HG02678 (cell line): ENCODE measurements around the gene SEC14L6.
"Not testable (repeated sequence)": the region's sequence is repeated elsewhere in the genome, so short reads cannot be mapped to it uniquely, and the experiment has no call there.

Source experiments
- ATAC-seq: cut with Tn5 transposase; IDR thresholded peaks from one replicate; pipeline ENCODE4 v1.9.1; 2021; ENCODE audit warnings: mild to moderate bottlenecking, moderate library complexity; ENCODE audit not compliant: unreplicated experiment

Gene SEC14L6

DNA sequence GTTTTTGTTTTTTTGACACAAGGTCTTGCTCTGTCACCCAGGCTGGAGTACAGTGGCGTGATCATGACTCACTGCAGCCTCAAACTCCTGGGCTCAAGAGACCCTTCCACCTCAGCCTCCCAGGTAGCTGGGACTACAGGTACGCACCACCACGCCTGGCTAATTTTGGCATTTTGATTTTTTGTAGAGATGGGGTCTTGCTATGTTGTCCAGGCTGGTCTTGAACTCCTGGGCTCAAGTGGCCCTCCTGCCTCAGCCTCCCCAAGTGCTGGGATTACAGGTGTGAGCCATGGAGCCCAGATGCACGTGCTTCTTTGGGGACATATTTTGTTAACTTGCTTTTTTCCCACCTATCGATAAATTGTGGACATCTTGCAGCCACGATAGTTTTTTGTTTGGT, 20.7 kb upstream of the SEC14L6 start:
- ATAC-seq: not testable (repeated sequence)

DNA sequence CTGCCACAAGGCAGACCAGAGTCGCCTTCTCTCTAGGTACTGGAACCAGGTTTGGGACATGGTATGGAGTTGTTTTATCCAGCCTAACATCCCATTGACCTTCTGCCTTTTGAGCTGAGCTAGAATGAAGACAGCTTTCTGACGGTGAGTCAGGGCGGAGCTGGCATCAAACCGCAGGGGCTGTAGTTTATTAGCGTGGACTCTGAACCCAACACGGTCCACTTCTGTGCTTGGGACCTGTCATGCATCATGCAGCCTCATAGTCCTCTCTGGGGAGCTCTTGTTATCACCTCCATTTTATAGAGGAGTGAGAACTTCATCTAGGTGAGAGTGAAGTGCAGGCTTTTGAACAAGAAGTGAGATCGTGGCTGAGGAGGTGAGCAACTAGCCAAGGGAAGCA, 19.6 kb upstream of the SEC14L6 start:
- no peak for ATAC-seq

DNA sequence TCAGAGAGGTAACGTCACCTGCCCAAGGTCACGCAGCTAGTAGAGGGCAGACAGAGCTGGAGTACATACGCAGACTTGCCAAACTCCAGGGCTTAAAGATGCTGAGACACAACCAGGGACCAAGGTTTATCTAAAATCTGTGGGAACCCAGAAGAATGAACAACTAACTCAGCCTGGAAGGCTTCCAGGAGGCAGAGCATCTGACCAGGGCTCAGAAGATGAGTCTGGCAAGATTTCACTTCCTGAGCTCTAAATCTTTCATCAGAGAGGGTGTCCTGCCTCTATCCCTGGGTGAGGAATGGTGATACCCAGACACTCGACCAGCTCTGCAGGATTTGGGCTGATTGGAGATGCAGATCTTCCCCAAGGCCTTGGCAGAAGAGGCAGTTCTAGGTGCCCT, 18.8 kb upstream of the SEC14L6 start:
- no peak for ATAC-seq

DNA sequence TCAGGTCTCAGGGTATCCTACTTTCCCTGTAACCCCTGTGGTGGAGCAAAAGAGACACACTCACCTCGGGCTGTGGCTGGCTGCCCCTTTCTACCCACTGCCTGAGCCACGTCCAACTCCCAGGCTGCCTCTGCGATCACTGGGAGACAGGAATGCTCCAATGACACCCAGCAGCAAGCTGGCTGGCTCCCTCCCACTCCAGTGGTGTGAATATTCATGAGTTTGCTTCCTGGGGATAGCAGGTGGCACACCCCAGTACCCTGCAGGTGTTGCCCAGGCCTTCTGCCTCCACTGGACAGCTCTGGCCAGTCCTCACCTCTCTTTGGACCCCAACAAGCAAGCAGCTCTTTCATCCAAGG, 18.2 kb upstream of the SEC14L6 start:
- ATAC-seq: no peak

DNA sequence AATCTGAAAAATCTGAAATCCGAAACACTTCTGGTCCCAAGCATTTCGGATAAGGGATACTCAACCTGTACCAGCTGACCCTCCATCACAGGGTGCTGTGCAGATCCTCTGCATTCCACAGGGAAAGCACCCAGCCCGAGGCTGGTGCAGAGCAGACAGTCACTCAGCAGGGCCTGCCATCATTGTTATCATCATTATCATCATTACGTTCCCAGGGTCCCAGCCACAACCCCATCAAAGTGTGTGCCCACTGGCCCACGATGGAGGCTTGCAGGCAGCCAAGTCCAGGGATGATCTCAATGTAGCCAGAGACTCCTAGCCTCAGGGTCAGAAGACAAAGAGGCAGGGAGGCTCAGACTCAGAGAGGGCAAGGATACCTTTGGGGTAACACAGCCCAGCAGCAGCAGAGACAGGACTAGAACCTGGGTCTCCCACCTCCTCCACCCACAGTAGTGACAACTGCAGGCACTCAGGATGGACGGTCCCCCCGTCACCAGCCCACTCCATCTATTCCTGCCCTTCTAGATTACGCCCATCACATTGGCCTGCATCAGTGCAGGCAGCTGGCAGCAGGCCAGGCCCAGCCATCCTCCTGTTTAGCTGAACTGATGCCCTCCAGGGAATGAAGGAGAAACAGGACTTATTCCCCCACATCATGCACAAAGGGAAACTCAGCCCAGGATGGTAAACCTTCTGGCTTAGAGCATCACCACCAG, 17.7 kb upstream of the SEC14L6 start:
- no peak for ATAC-seq

DNA sequence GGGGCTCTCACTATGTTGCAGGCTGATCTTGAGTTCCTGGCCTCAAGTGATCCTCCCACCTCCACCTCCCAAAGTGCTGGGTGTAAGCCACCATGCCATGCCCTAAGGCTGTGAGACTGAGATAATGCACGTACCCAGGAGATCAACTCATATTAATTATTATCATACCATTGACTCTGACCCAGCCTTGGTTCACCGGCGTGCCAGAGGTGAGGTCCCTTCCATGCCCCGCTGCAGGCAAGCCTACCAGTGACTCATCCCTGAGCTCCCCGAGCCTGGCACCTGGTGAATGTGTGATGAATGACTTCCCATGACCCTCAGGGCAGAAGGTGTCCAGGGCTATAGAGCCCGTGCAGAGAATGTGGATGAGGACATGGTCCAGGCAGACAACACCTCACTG, 15.8 kb upstream of the SEC14L6 start:
- ATAC-seq: no peak

DNA sequence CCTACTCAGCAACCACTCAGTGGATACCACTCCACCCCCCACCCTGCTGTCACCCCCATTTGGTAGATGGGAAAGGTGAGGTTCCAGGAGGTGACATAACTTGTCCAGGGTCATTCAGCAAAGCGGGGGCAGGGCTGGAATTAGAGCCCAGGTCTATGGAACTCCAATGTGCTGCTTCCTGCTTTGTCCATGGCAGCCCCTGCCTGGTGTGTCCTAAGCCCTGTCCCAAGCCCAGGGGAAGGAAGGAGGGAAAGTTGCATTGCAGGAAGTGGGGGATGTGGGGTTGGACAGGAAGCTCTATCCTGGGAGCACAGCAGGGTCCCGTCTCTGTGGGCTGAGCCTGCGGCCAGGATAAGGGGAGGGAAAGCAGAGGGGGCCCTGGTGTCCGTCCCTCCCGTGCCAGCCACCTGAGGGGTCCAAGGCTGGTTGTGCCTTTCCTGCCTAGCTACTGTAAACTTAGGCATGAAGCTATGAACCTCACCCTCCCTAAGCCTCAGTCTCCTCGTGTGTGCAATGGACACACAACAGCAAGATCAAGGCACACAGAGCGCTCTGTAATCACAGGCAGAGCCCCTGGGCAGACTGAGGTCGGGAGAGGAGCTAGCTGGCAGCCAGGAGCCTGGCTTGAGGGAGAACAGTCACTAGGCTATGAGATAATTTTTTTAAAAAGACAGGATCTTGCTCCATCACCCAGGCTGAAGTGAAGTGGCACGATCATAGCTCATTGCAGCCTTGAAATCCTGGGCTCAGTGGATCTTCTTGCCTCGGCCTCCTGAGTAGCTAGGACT, 15.1 kb upstream of the SEC14L6 start:
- no peak for ATAC-seq

DNA sequence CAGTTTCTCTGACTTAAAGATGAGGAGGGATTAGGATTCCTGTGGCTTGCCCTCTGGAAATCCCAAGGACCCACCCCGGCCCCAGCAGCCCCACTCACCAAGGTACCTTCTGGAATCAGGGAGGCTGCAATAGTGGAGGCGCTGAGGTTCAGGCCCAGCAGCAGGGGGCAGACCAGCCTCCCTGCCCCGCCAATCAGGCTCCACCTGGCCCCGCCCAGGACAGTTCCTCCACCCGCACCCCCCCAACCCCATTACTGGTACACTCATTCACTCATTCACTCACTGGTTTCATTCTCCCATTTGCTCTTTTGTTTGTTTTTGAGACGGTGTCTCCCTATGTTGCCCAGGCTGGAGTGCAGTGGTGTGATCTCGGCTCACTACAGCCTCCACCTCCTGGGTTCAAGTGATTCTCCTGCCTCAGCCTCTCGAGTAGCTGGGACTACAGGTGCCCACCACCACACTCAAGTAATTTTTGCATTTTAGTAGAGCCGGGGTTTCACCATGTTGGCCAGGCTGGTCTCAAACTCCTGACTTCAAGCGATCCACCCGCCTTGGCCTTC, 14.2 kb upstream of the SEC14L6 start:
- not testable (repeated sequence) for ATAC-seq

DNA sequence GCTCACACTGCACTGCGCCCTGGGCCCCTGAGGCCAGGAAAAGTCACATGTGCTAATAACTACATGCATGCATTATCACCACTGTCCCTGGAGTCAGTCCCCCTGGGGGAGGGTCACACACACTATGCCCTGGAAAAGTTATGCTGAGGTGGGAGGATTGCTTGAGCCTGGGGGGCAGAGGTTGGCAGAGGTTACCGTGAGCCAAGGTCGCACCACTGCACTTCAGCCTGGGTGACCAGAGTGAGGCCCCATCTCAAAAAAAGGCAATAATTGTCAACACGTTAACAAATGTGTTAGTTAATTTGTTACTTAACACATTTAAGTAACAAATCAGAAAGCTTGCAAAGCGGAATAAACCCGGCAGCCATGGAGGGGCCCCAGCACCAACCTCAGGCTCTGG, 13.3 kb upstream of the SEC14L6 start:
- no peak for ATAC-seq

DNA sequence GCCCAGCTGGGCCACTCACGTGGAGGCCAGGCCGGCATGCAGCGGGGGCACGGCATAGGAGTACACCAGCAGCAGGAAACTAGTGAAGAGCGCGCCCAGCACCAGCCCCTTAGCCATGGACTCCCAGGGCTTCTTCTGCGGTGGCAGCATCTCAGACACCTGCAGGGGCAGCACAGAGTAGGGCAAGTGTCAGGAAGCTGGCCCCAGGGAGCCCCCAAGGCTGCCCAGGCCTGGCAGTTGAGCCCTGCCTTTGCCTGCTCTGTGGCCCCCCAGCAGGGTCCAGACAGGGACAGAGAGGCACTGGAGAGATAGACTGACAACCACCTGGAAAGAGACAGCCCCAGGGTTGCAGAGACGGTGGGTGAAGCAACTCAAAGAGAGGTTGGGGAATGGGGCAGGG, 10.7 kb upstream of the SEC14L6 start:
- ATAC-seq: no peak

DNA sequence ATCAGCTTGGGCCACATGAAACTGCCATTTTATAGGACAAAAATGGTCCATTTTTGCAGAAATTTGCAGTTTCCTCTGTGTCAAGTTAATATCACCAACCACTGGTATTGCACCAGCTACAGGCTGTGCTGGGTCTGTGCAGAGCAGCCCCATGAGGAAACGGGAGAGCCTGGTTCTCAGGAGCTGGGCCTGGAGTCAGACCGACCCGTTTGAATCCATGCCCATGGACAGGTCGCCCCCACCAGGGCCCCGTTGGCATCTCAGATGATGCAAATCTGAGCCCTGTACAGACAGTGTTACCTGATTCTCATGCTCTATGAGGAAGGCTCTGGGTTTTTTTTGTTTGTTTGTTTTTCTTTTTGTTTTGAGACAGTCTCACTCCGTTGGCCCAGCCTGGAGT, 9.8 kb upstream of the SEC14L6 start:
- no peak for ATAC-seq

DNA sequence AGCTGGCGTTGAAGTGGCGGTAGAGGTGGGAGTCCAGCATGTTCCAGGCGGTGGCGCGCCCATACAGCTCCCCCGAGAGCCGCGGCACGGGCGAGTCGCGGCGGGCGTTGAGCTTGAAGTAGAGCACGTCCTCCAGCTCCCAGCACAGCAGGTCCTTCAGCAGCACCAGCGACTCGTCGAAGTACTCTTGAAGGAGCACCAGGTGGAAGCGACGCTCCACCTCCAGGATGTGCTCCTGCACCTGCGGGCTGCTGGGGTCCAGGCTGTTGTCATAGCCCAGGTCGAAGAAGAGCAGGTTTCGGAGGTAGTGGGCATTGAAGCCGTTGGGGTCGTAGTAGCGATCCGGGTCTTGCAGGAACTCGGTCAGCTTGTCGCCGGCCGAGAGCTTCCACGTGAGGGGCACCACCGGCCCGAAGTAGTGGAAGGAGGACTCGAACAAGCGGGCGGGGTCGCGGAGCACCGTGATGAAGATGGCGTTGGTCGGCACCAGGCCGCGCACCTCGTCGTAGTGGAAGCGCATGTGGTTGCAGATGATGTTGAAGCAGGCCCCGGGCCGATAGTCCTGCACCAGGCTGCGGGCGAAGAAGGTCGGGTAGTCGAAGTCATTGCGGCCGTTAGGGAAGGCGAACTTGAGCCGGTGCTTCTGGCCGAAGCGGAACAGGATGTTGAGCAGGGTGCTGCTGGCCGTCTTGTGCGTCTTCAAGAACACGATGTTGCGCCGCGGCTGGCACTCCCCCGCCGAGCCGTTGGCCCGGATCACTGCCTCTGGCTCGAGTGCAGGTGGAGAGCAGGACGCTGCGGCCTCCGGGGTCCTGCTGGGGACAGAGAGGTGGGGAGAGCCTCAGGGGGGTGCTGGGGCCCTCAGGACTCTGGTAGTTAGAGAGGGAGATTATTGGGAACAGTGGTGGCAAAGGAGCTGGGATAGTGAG, 9.0 kb upstream of the SEC14L6 start:
- no peak for ATAC-seq

DNA sequence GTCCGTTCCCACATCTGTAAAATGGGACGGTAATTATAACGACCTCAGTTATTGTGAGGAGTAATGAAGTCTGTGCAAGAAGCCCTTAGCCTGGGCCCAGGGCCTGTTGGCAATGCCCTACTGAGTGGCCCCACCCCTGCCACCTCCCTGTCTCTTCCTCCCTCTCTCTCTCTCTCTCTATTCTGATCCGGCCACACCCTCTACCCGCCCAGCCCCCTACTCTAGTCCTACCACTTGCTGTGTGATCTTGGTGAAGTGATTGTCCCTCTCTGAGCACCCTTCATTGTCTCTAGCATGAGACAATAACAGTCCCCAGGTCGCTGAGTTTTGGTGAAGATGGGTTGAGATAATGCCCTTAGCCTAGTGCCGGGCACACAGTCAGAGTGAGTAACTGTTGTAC, 7.4 kb upstream of the SEC14L6 start:
- no peak for ATAC-seq

DNA sequence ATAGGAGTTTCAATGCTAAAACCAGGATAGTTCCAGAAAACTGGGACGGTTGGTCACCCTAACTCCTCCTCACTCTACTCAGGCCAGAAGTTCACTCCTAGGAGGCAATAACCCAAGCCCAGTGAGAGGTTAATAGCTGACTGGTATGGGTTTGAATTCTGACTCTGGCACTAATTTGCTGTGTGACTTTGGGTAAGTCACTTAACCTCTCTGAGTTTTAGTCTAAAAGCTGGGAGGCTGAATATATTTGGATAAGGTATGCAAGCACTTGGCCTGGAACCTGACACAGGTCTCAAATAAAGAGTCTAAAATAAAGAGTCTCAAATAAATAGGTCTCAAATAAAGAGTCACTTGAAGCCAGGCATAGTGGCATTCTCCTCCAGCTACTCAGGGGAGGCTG, 6.2 kb upstream of the SEC14L6 start:
- ATAC-seq: no peak

DNA sequence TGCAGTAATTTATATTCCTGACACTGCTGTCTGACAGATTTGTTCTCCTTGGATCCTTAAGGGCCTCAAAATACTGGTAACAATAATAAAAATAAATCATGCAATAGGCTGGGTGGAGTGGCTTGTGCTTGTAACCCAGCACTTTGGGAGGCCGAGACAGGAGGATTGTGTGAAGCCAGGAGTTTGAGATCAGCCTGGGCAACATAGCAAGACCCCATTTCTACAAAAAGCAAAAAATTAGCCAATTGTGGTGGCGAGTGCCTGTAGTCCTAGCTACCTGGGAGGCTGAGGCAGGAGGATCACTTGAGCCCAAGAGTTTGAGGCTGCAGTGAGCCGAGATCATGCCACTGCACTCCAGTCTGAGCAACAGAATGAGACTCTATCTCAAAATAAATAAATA, 5.3 kb upstream of the SEC14L6 start:
- ATAC-seq: not testable (repeated sequence)

DNA sequence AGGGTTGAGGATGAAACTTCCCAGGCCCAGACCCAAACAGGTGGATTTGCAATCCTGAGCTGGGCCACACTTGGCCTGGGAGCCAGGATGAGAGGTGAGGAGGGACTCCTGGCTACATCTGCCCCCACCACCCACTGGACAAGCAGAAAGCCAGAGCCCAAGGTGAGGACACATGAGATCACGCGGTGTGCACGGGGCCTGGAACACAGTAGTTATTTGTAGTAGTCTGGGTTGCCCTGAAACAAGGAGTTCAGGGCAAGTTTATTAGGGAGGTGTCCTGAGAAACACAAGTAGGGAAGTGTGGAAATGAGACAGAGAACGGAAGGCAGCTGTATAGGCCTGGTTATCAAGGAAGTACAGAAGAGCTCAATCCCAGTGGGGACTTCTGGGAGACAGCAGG, 647 bp upstream of the SEC14L6 start:
- no peak for ATAC-seq

DNA sequence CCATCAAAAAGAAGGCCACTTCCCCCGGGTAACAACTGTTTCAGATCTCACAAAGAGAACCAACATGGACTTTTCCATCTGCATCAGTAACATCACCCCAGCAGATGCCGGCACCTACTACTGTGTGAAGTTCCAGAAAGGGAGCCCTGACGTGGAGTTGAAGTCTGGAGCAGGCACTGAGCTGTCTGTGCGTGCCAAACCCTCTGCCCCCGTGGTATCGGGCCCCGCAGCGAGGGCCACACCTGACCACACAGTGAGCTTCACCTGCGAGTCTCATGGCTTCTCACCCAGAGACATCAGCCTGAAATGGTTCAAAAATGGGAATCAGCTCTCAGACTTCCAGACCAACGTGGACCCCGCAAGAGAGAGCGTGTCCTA, 3.7 kb downstream of the SEC14L6 start:
- ATAC-seq: no peak

DNA sequence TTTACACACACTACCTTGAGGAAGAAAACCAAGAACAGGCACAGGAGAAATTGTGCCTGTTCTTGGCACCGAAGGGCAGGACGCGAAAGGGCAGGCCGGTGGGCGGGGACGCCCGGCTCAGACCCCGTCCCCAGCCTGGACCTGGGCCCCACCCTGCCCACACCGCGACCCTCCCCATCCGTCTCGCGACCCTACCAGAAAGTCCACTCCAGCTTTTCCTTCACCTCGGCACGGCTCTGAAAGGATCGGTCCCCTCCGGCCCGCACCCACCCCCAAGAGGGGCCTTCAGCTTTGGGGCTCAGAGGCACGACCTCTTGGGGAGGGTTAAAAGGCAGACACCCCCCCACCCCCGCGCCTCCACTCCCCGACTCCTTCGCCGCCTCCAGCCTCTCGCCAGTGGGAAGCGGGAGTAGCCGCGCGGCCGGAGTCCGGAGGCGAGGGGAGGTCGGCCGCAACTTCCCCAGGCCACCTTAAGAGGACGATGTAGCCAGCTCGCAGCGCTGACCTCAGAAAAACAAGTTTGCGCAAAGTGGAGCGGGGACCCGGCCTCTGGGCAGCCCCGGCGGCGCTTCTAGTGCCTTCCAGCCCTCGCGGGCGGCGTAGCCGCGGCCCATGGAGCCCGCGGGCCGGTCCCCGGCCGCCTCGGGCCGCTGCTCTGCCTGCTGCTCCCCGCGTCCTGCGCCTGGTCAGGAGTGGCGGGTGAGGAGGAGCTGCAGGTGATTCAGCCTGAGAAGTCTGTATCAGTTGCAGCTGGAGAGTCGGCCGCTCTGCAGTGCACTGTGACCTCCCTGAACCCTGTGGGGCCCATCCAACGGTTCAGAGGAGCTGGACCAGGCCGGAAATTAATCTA, 4.4 kb downstream of the SEC14L6 start:
- ATAC-seq: no peak

DNA sequence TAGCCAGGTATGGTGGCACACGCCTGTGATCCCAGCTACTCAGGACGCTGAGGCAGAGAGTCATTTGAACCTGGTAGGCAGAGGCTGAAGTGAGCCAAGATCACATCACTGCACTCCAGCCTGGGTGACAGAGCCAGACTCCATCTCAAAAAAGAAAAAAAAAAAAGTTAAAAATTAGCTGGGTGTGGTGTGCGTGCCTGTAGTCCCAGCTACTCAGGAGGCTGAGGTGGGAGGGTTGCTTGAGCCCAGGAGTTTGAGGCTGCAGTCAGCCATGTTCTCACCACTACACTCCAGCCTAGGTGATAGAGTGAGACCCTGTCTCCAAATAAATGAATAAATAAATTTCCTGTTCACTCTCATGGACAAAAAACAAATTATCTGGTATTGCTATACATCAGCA, 5.0 kb downstream of the SEC14L6 start:
- not testable (repeated sequence) for ATAC-seq

DNA sequence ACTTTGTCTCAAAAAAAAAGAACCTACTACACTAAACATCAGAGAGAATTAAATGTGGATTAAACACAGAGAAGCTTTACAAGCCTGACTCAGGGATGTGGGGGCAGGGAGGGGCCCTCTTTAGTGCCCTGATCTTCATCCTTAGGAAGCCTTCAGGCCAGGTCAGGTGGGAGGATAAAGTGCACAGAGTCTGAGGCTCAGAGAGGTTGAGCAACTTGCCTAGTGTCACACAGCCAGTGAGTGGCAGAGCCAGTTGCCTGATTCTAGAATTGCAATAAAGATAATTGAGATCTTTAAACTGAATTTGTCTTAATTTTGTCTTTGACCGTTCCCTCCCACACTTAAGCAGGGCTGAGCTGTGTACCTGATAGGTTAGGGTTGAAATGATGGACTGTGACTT, 7.2 kb downstream of the SEC14L6 start:
- no peak for ATAC-seq
